Activated naive CD4-positive, alpha-beta T cell treated with anti-CD3 and anti-CD28 coated beads, Interleukin-2, amount 50 U/mL, for 72 hours (primary cell): ENCODE results near the gene AJUBA. TPM values are rescaled to one million over a fixed set of nuclear protein-coding genes. Genes with fewer than 3 reads are reported as not detected.

Experiments used
- ATAC-seq, 2 donors: fragments of 150-1000 bp; cut with Tn5 transposase; 2 replicates each; pipeline ENCODE4 v1.10.0; 2021; ENCODE audit warnings: mild to moderate bottlenecking in 2 of 2, moderate library complexity in 2 of 2
- DNase-seq, 2 donors: peaks; one replicate each; pipeline ENCODE4 v3.0.0; 2021 to 2022; ENCODE audit warnings: low spot score in 2 of 2
- H3K27ac Mint-ChIP-seq, 2 donors: one replicate each; pipeline ENCODE4 v1.8.0; 2022; ENCODE audit warnings: mild to moderate bottlenecking in 2 of 2, mixed read lengths in 2 of 2
- H3K36me3 Mint-ChIP-seq, 2 donors: one replicate each; pipeline ENCODE4 v1.8.0; 2022; ENCODE audit warnings: mixed read lengths in 2 of 2
- H3K9me3 Mint-ChIP-seq, 2 donors: one replicate each; pipeline ENCODE4 v1.8.0; 2022; ENCODE audit warnings: mixed read lengths in 2 of 2
- total RNA-seq, 2 donors: library from RNA; stranded (reverse); gene quantifications; one replicate each; pipeline ENCODE4 v1.2.3, GENCODE V29; 2022

Gene AJUBA
- total RNA-seq, 2 donors from 2014 or later, result 1.5 to 3.8 TPM

- Mint-ChIP-seq H3K27ac (no peak overlapping the region), H3K9me3 (no peaks in the 10 kb centered on the region), H3K36me3 (no peaks in the 10 kb centered on the region)
- DNase-seq (no peak), ATAC-seq (no peak)
Measured at GRCh38 chr14:22993517-22993916, 11.2 kb upstream of the AJUBA start.

- no peaks in the 10 kb centered on the region for H3K9me3 Mint-ChIP-seq
- H3K27ac Mint-ChIP-seq, result no peak overlapping the region
- DNase-seq (peak in 1 of 2 donors; percentile 7), ATAC-seq (no peak)
- no peaks in the 10 kb centered on the region for H3K36me3 Mint-ChIP-seq
Measured at GRCh38 chr14:22991852-22992251, 9.5 kb upstream of the AJUBA start.

- Mint-ChIP-seq H3K27ac (no peak overlapping the region), H3K36me3 (no peaks in the 10 kb centered on the region)
- ATAC-seq, result no peak
Measured at GRCh38 chr14:22987291-22987690, 4.9 kb upstream of the AJUBA start.

GRCh38 chr14:22986508-22987054 is 4.2 kb upstream of the AJUBA start:
- ATAC-seq, result peak; percentile 53 to 67
- H3K9me3 Mint-ChIP-seq, result no peaks in the 10 kb centered on the region
- no peak overlapping the region for H3K27ac Mint-ChIP-seq
- DNase-seq, result peak; percentile 77 to 89
- H3K36me3 Mint-ChIP-seq, result no peaks in the 10 kb centered on the region

More at GRCh38 chr14:22987291-22987690, 4.9 kb upstream of the AJUBA start:
- no peak for DNase-seq
- H3K9me3 Mint-ChIP-seq, result no peaks in the 10 kb centered on the region

GRCh38 chr14:22985894-22986507 is 3.6 kb upstream of the AJUBA start:
- H3K9me3 Mint-ChIP-seq, result no peaks in the 10 kb centered on the region
- H3K27ac Mint-ChIP-seq, result no peak overlapping the region
- ATAC-seq (no peak), DNase-seq (no peak)
- H3K36me3 Mint-ChIP-seq, result no peaks in the 10 kb centered on the region

GRCh38 chr14:22984959-22985658 is 2.8 kb upstream of the AJUBA start:
- DNase-seq (no peak), ATAC-seq (no peak)
- Mint-ChIP-seq H3K27ac (no peak overlapping the region), H3K36me3 (no peaks in the 10 kb centered on the region), H3K9me3 (no peaks in the 10 kb centered on the region)

- DNase-seq, result peak in 1 of 2 donors; percentile 25
- H3K36me3 Mint-ChIP-seq, result no peaks in the 10 kb centered on the region
- no peaks in the 10 kb centered on the region for H3K9me3 Mint-ChIP-seq
- no peak overlapping the region for H3K27ac Mint-ChIP-seq
- peak; percentile 3 to 6 for ATAC-seq
Measured at GRCh38 chr14:22981876-22982476, 375 bp downstream of the AJUBA start.

- Mint-ChIP-seq H3K27ac (no peak overlapping the region), H3K9me3 (no peaks in the 10 kb centered on the region), H3K36me3 (no peaks in the 10 kb centered on the region)
- DNase-seq (peak; percentile 26 to 63), ATAC-seq (peak in 1 of 2 donors; percentile 38)
Measured at GRCh38 chr14:22981090-22981875, 1.1 kb downstream of the AJUBA start.

GRCh38 chr14:22980672-22981089 is 1.7 kb downstream of the AJUBA start:
- ATAC-seq (peak; percentile 8 to 23), DNase-seq (peak in 1 of 2 donors; percentile 22)
- Mint-ChIP-seq H3K36me3 (no peaks in the 10 kb centered on the region), H3K9me3 (no peaks in the 10 kb centered on the region), H3K27ac (no peak overlapping the region)

- DNase-seq, result no peak
- Mint-ChIP-seq H3K36me3 (no peaks in the 10 kb centered on the region), H3K9me3 (no peaks in the 10 kb centered on the region), H3K27ac (no peak overlapping the region)
- ATAC-seq, result no peak
Measured at GRCh38 chr14:22979748-22980392, 2.5 kb downstream of the AJUBA start.

- ATAC-seq (no peak), DNase-seq (no peak)
- H3K36me3 Mint-ChIP-seq, result no peaks in the 10 kb centered on the region
- no peak overlapping the region for H3K27ac Mint-ChIP-seq
- H3K9me3 Mint-ChIP-seq, result no peaks in the 10 kb centered on the region
Measured at GRCh38 chr14:22978981-22979671, 3.2 kb downstream of the AJUBA start.

- ATAC-seq, result no peak
- Mint-ChIP-seq H3K36me3 (no peaks in the 10 kb centered on the region), H3K9me3 (no peaks in the 10 kb centered on the region), H3K27ac (no peak overlapping the region)
- no peak for DNase-seq
Measured at GRCh38 chr14:22978487-22978837, 3.9 kb downstream of the AJUBA start.

- ATAC-seq (no peak), DNase-seq (no peak)
- H3K36me3 Mint-ChIP-seq, result no peaks in the 10 kb centered on the region
- no peak overlapping the region for H3K27ac Mint-ChIP-seq
- no peaks in the 10 kb centered on the region for H3K9me3 Mint-ChIP-seq
Measured at GRCh38 chr14:22977684-22978486, 4.5 kb downstream of the AJUBA start.

GRCh38 chr14:22977434-22977683 is 5.0 kb downstream of the AJUBA start:
- no peaks in the 10 kb centered on the region for H3K9me3 Mint-ChIP-seq
- DNase-seq (no peak), ATAC-seq (no peak)
- no peaks in the 10 kb centered on the region for H3K36me3 Mint-ChIP-seq
- H3K27ac Mint-ChIP-seq, result no peak overlapping the region

- Mint-ChIP-seq H3K9me3 (no peaks in the 10 kb centered on the region), H3K27ac (no peak overlapping the region), H3K36me3 (no peaks in the 10 kb centered on the region)
- ATAC-seq (no peak), DNase-seq (no peak)
Measured at GRCh38 chr14:22976620-22977433, 5.5 kb downstream of the AJUBA start.
